Thymus (tissue), 11 donors: ENCODE results near the gene RBFOX2. TPM values are rescaled to one million over a fixed set of nuclear protein-coding genes. Genes with fewer than 3 reads are reported as not detected.
"Not testable (repeated sequence)": the region's sequence is repeated elsewhere in the genome, so short reads cannot be mapped to it uniquely, and the experiment has no call there.

ENCODE experiments used
- DNase-seq, 9 donors: peaks; one replicate each; pipeline ENCODE4 v3.0.0-alpha.2; 2013; ENCODE audit warnings: low spot score in 9 of 9, low read depth in 6 of 9, missing footprints in 1 of 9
- H3K27ac ChIP-seq, 2 donors: one replicate each; pipeline ENCODE4 v1.5.1; 2013; ENCODE audit warnings: control low read depth in 1 of 2, low read depth in 1 of 2, low read length in 1 of 2, mild to moderate bottlenecking in 1 of 2, moderate library complexity in 1 of 2
- H3K27me3 ChIP-seq, 2 donors: one replicate each; pipeline ENCODE4 v1.5.1; 2013; ENCODE audit warnings: low read length in 1 of 2; ENCODE audit not compliant: control insufficient read depth in 2 of 2, insufficient read depth in 1 of 2
- H3K36me3 ChIP-seq, 2 donors: one replicate each; pipeline ENCODE4 v1.5.1; 2013; ENCODE audit warnings: low read length in 1 of 2, mild to moderate bottlenecking in 1 of 2, moderate library complexity in 1 of 2; ENCODE audit not compliant: control insufficient read depth in 2 of 2, insufficient read depth in 2 of 2
- H3K4me1 ChIP-seq, 2 donors: one replicate each; pipeline ENCODE4 v1.5.1; 2013; ENCODE audit warnings: low read length in 2 of 2; ENCODE audit not compliant: control insufficient read depth in 2 of 2, insufficient read depth in 2 of 2
- H3K4me3 ChIP-seq, 2 donors: one replicate each; pipeline ENCODE4 v1.5.1; 2013; ENCODE audit warnings: low read length in 2 of 2, control low read depth in 1 of 2, mild to moderate bottlenecking in 1 of 2
- H3K9me3 ChIP-seq, 2 donors: one replicate each; pipeline ENCODE4 v1.5.1; 2013; ENCODE audit warnings: low read length in 1 of 2, mild to moderate bottlenecking in 1 of 2; ENCODE audit not compliant: control insufficient read depth in 2 of 2, insufficient read depth in 1 of 2
- WGBS: extraction: QIAGEN DNeasy Blood & Tissue Kit; methylation state at CpG from one replicate; pipeline ENCODE4 v1.1.7; 2013; 5-methylcytosine and 5-hydroxymethylcytosine counted together
- polyA plus RNA-seq: library from polyadenylated mRNA; stranded (reverse); fragments of 200-250 nt; gene quantifications from one replicate; pipeline ENCODE4 v1.2.3, GENCODE V29; 2013
- total RNA-seq: library from RNA; stranded (reverse); fragments of 120-200 nt; gene quantifications from one replicate; pipeline ENCODE4 v1.2.4, GENCODE V29; 2013
- donor health status: healthy.

RBFOX2 gene
- total and polyA plus RNA-seq, 2 donors, result 10.2 to 14.9 TPM

GRCh38 chr22:36067235-36067558 is 38.6 kb upstream of the RBFOX2 start:
- H3K4me1 ChIP-seq, result peaks cover 0 to 12% of the 10 kb centered on the region in 2 donors
- H3K27me3 ChIP-seq, result peaks cover 0 to 7% of the 10 kb centered on the region in 2 donors
- peaks cover 0 to 6% of the 10 kb centered on the region in 2 donors for H3K9me3 ChIP-seq
- no peak overlapping the region for H3K4me3 ChIP-seq
- no peak for DNase-seq
- H3K36me3 ChIP-seq, result no peaks in the 10 kb centered on the region
- no peak overlapping the region for H3K27ac ChIP-seq

- peak in 8 of 9 donors; percentile 23 to 67 (median 34) for DNase-seq
- no peaks in the 10 kb centered on the region for H3K36me3 ChIP-seq
- H3K9me3 ChIP-seq, result peaks cover 0 to 6% of the 10 kb centered on the region in 2 donors
- peaks cover 0 to 7% of the 10 kb centered on the region in 2 donors for H3K27me3 ChIP-seq
- H3K4me1 ChIP-seq, result peaks cover 0 to 12% of the 10 kb centered on the region in 2 donors
- WGBS, result 3% methylated on average over 54 of the region's 54 CpGs
- peak overlapping the region; percentile 36 to 45 for H3K4me3 ChIP-seq
- H3K27ac ChIP-seq, result peak overlapping the region; percentile 19 to 41
Measured at GRCh38 chr22:36065775-36066544, 37.3 kb upstream of the RBFOX2 start.

DNA sequence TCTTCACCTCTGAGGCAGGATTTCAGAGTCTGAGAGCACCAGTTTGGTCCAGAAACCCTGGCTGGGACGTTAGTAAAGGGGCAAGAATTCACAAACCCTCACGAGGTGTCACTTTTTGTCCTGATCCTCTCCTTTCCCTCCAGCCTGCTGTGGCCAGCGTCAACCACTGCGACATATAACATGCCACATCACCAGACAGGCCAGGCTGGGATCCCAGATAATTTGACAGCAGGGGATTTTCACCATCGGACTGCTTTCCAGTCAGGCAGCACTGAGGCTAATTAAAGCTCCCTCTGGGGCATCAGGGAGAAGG is 36.8 kb upstream of the RBFOX2 start:
- Histone ChIP-seq H3K27ac (peak overlapping the region; percentile 19 to 41), H3K36me3 (no peaks in the 10 kb centered on the region), H3K9me3 (peaks cover 0 to 6% of the 10 kb centered on the region in 2 donors), H3K27me3 (peaks cover 0 to 7% of the 10 kb centered on the region in 2 donors), H3K4me1 (peaks cover 0 to 12% of the 10 kb centered on the region in 2 donors), H3K4me3 (peak overlapping the region in 1 of 2 donors; percentile 45)
- 43% methylated on average over 5 of the region's 5 CpGs for WGBS
- peak in 1 of 9 donors; percentile 2 for DNase-seq

GRCh38 chr22:36064358-36064757 is 35.7 kb upstream of the RBFOX2 start:
- Histone ChIP-seq H3K4me1 (peaks cover 0 to 12% of the 10 kb centered on the region in 2 donors), H3K27ac (no peak overlapping the region), H3K4me3 (no peak overlapping the region), H3K9me3 (peaks cover 0 to 6% of the 10 kb centered on the region in 2 donors), H3K36me3 (no peaks in the 10 kb centered on the region), H3K27me3 (peaks cover 0 to 7% of the 10 kb centered on the region in 2 donors)
- 99% methylated on average over 5 of the region's 5 CpGs for WGBS
- no peak for DNase-seq

GRCh38 chr22:36056980-36057379 is 28.4 kb upstream of the RBFOX2 start:
- Histone ChIP-seq H3K27me3 (no peaks in the 10 kb centered on the region), H3K4me3 (no peak overlapping the region), H3K9me3 (no peaks in the 10 kb centered on the region), H3K36me3 (no peaks in the 10 kb centered on the region), H3K4me1 (no peaks in the 10 kb centered on the region), H3K27ac (no peak overlapping the region)
- 100% methylated on average over 1 of the region's 1 CpG for WGBS
- no peak for DNase-seq

- Histone ChIP-seq H3K4me1 (no peaks in the 10 kb centered on the region), H3K36me3 (no peaks in the 10 kb centered on the region), H3K27ac (peak overlapping the region in 1 of 2 donors; percentile 58), H3K27me3 (no peaks in the 10 kb centered on the region), H3K9me3 (no peaks in the 10 kb centered on the region), H3K4me3 (no peak overlapping the region)
- DNase-seq, result no peak
- WGBS, result 89% methylated on average over 19 of the region's 19 CpGs
Measured at GRCh38 chr22:36055376-36056295, 27.0 kb upstream of the RBFOX2 start.

DNA sequence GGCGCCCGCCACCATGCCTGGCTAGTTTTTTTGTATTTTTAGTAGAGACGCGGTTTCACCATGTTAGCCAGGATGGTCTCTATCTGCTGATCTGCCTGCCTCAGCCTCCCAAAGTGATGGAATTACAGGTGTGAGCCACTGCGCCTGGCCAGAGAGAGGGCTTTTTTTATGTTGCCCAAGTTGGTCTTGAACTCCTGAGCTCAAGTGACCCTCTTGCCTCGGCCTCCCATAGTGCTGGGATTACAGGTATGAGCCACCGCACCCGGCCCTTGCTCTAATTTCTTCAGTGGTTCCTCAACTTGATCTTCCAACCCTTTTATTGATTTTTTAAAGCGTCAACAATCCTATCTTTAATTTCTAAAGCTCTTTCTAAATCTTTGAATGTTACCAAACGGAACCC is 25.8 kb upstream of the RBFOX2 start:
- not testable (repeated sequence) for H3K4me3 ChIP-seq, DNase-seq, H3K27ac ChIP-seq, H3K27me3 ChIP-seq, H3K4me1 ChIP-seq, H3K9me3 ChIP-seq, H3K36me3 ChIP-seq
- 97% methylated on average over 10 of the region's 10 CpGs for WGBS

- 98% methylated on average over 1 of the region's 1 CpG for WGBS
- H3K4me1 ChIP-seq, result no peaks in the 10 kb centered on the region
- H3K4me3 ChIP-seq, result no peak overlapping the region
- no peaks in the 10 kb centered on the region for H3K36me3 ChIP-seq
- no peaks in the 10 kb centered on the region for H3K9me3 ChIP-seq
- H3K27me3 ChIP-seq, result no peaks in the 10 kb centered on the region
- no peak for DNase-seq
- no peak overlapping the region for H3K27ac ChIP-seq
Measured at GRCh38 chr22:36053242-36054147, 24.9 kb upstream of the RBFOX2 start.
